K562 (cell line): ENCODE data around the gene ZNF669. TPM values are rescaled to one million over a fixed set of nuclear protein-coding genes. Genes with fewer than 3 reads are reported as not detected.

Experiments
- CHD7 ChIP-seq: fragments of 200-600 bp; sonication (generic); IDR thresholded peaks from one replicate; pipeline ENCODE4 v1.6.1; 2012; ENCODE audit warnings: mild to moderate bottlenecking, low read depth, low read length, inconsistent platforms
- CLOCK ChIP-seq: fragments of 250-450 bp; sonication (Bioruptor Pico); IDR thresholded peaks from 2 replicates; pipeline ENCODE4 v1.4.0; 2020; ENCODE audit warnings: mild to moderate bottlenecking, moderate library complexity, borderline replicate concordance
- NRF1 ChIP-seq, 2 experiments: fragments of 450-650 bp; IDR thresholded peaks in 1 of 2; conservative IDR thresholded peaks in 1 of 2; 2 replicates each; pipeline ENCODE4 v1.6.1; 2014; ENCODE audit warnings: mild to moderate bottlenecking in 2 of 2
- SMAD4 ChIP-seq: fragments of 250-450 bp; sonication (Bioruptor Pico); conservative IDR thresholded peaks from 2 replicates; pipeline ENCODE4 v1.8.0; 2021; ENCODE audit warnings: inconsistent platforms, mild to moderate bottlenecking, moderate library complexity
- YBX1 ChIP-seq: fragments of 450-650 bp; IDR thresholded peaks from 2 replicates; pipeline ENCODE4 v1.7.1; 2016; ENCODE audit warnings: mild to moderate bottlenecking
- polyA plus RNA-seq, 8 experiments: library from polyadenylated mRNA; depleted of rRNA in 4 of 8; stranded (reverse) in 5 of 8; unstranded in 3 of 8; fragments of >200 nt; fragmentation: Nextera tagmentation in 2 of 8; fragmentation: Illumina TruSeq in 1 of 8; extraction: Ambion mirVana in 2 of 8; extraction: Trizol in 1 of 8; gene quantifications; 2 replicates each; pipeline versions ENCODE4 v1.2.1 to v1.2.3, GENCODE V29; 2011 to 2014; ENCODE audit warnings: inconsistent platforms in 1 of 8, missing spikeins in 1 of 8
- total RNA-seq, 7 experiments: library from RNA; depleted of rRNA in 6 of 7; stranded (reverse); fragments of >200 nt in 6 of 7; fragmentation: Illumina TruSeq in 2 of 7; extraction: Trizol in 2 of 7; gene quantifications; 2 replicates each; pipeline versions ENCODE4 v1.2.1 to v1.2.3, GENCODE V29; 2011 to 2021; ENCODE audit warnings: low replicate concordance in 1 of 7
- TF ChIP-seq, protein P1 (sequence below): IDR thresholded peaks from 2 replicates; pipeline ENCODE4 v1.6.1; 2014; ENCODE audit warnings: antibody characterized with exemption

Gene ZNF669
- total and polyA plus RNA-seq, 9 of the 15 experiments (the other 6 are each of a cell fraction or from before 2014, with no cell fraction given): 5.3 to 18.3 (median 10.2) TPM

GRCh38 chr1:247103859-247104591 lies at the start of gene ZNF669 (continued):
- TF ChIP-seq YBX1 (no peak), NRF1 (conservative IDR thresholded peaks at IDR 0.05 in 1 of 2, IDR thresholded peaks at IDR 0.05 in 1 of 2) (peak; percentile 53 to 59), CHD7 (no peak), CLOCK (CRISPR knock-in tag) (no peak), SMAD4 (CRISPR knock-in tag) (no peak)
- TF ChIP-seq, protein P1, sequence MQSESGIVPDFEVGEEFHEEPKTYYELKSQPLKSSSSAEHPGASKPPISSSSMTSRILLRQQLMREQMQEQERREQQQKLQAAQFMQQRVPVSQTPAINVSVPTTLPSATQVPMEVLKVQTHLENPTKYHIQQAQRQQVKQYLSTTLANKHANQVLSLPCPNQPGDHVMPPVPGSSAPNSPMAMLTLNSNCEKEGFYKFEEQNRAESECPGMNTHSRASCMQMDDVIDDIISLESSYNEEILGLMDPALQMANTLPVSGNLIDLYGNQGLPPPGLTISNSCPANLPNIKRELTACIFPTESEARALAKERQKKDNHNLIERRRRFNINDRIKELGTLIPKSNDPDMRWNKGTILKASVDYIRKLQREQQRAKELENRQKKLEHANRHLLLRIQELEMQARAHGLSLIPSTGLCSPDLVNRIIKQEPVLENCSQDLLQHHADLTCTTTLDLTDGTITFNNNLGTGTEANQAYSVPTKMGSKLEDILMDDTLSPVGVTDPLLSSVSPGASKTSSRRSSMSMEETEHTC: peak; percentile 88; the same call in 1 of the 2 replicates
